K562 (cell line): ENCODE measurements around the gene TDRD12. TPM values are rescaled to one million over a fixed set of nuclear protein-coding genes. Genes with fewer than 3 reads are reported as not detected.

Experiments
- ATAC-seq: fragments of 200-7000 bp; cut with Tn5 transposase; 3 replicates; pipeline ENCODE4 v1.9.1; 2020; ENCODE audit warnings: moderate library complexity
- BruUV-seq: library from RNA; stranded (reverse); fragments of 400-500 nt; replicated peaks from 2 replicates; lab custom pipeline; 2021; lab: Mats Ljungman, UMichigan
- CTCF ChIA-PET: fragments of 300-600 bp; formaldehyde crosslinking; extraction: SDS; loops from one replicate; lab custom pipeline; 2021; ENCODE audit warnings: low intra/inter-chr PET ratio; lab: Yijun Ruan, JAX
- POLR2A ChIA-PET: fragments of 300-600, 350-650 bp; sonication (Branson Sonifier 250); formaldehyde crosslinking; extraction: SDS; loops from one replicate; lab custom pipeline; 2021; ENCODE audit warnings: antibody characterized with exemption, inconsistent platforms; lab: Yijun Ruan, JAX
- DNase-seq, 4 experiments: peaks; one replicate each; pipeline versions ENCODE4 v3.0.0 to v3.0.0-alpha.2; 2011 to 2018; ENCODE audit warnings: low spot score in 3 of 4, mixed read lengths in 3 of 4; ENCODE audit errors: extremely low read depth in 1 of 4
- FAIRE-seq: peaks from 2 replicates; lab custom pipeline; 2011; peaks lifted over from hg19 to GRCh38; lab: Jason Lieb, UNC
- H2AFZ ChIP-seq: 2 replicates; pipeline ENCODE4 v1.6.0; 2011; ENCODE audit warnings: low read depth, low read length, control low read depth, inconsistent platforms
- H3K27ac ChIP-seq: fragments of 200-600 bp; 3 replicates; pipeline ENCODE4 v1.8.0; 2011; ENCODE audit warnings: low read depth, mild to moderate bottlenecking, control low read depth, inconsistent platforms, low read length, moderate library complexity, mixed read lengths; ENCODE audit errors: extremely low read depth
- H3K27me3 ChIP-seq, 2 experiments: fragments of 300-600 bp in 1 of 2; 2 replicates in 1 of 2; 3 replicates in 1 of 2; pipeline versions ENCODE4 v1.6.0 to v1.8.0; 2011; ENCODE audit warnings: inconsistent platforms in 2 of 2, low read length in 2 of 2, mild to moderate bottlenecking in 1 of 2, mixed read lengths in 1 of 2, moderate library complexity in 1 of 2; ENCODE audit not compliant: control insufficient read depth in 2 of 2, insufficient read depth in 2 of 2
- H3K36me3 ChIP-seq: fragments of 300-600 bp; 3 replicates; pipeline ENCODE4 v1.8.0; 2011; ENCODE audit warnings: mild to moderate bottlenecking, low read length, inconsistent platforms; ENCODE audit not compliant: control insufficient read depth, insufficient read depth
- H3K4me1 ChIP-seq, 2 experiments: fragments of 200-600 bp in 1 of 2; replicated peaks in 1 of 2; 2 replicates in 1 of 2; 3 replicates in 1 of 2; pipeline versions ENCODE4 v1.5.1 to v1.8.0; 2011; ENCODE audit warnings: inconsistent platforms in 2 of 2, low read length in 2 of 2, mild to moderate bottlenecking in 1 of 2, mixed read lengths in 1 of 2, moderate library complexity in 1 of 2; ENCODE audit not compliant: control insufficient read depth in 2 of 2, insufficient read depth in 2 of 2
- H3K4me2 ChIP-seq: 2 replicates; pipeline ENCODE4 v1.6.1; 2011; ENCODE audit warnings: low read length, control low read depth, inconsistent platforms, mixed read lengths; ENCODE audit not compliant: insufficient read depth
- H3K4me3 ChIP-seq: fragments of 200-600 bp; sonication (generic), shearing (Covaris generic); 2 replicates; pipeline ENCODE4 v1.5.1; 2016; ENCODE audit warnings: control low read depth, inconsistent platforms
- H3K79me2 ChIP-seq: fragments of 200-600 bp; 3 replicates; pipeline ENCODE4 v1.8.0; 2011; ENCODE audit warnings: low read length, inconsistent platforms; ENCODE audit not compliant: control insufficient read depth, insufficient read depth
- H3K9ac ChIP-seq, 2 experiments: 2 replicates each; pipeline versions ENCODE4 v1.6.0 to v1.6.1; 2011; ENCODE audit warnings: low read depth in 2 of 2, low read length in 2 of 2, control low read depth in 1 of 2, inconsistent platforms in 1 of 2, mild to moderate bottlenecking in 1 of 2, mixed read lengths in 1 of 2; ENCODE audit not compliant: insufficient read depth in 1 of 2
- H3K9me1 ChIP-seq: one replicate; pipeline ENCODE4 v1.6.0; 2011; ENCODE audit warnings: inconsistent platforms, mild to moderate bottlenecking, low read length, moderate library complexity; ENCODE audit not compliant: control insufficient read depth, insufficient read depth
- H3K9me3 ChIP-seq: replicated peaks from 2 replicates; pipeline ENCODE4 v1.5.1; 2011; ENCODE audit warnings: low read depth, low read length, inconsistent platforms; ENCODE audit not compliant: control insufficient read depth, insufficient read depth
- H4K20me1 ChIP-seq: replicated peaks from 2 replicates; pipeline ENCODE4 v1.6.1; 2011; ENCODE audit warnings: low read length, inconsistent platforms, mixed read lengths; ENCODE audit not compliant: control insufficient read depth, insufficient read depth
- ATF2 ChIP-seq: sonication (generic); formaldehyde crosslinking; IDR thresholded peaks from 2 replicates; pipeline ENCODE4 v1.8.1; 2022; ENCODE audit warnings: missing genetic modification reagents
- COPS2 ChIP-seq: fragments of 450-650 bp; conservative IDR thresholded peaks from 2 replicates; pipeline ENCODE4 v1.6.1; 2016; ENCODE audit warnings: mild to moderate bottlenecking, moderate library complexity
- ELF4 ChIP-seq: fragments of 450-650 bp; formaldehyde crosslinking; IDR thresholded peaks from 2 replicates; pipeline ENCODE4 v1.4.0; 2022; ENCODE audit warnings: missing genetic modification characterization
- GTF2E2 ChIP-seq: fragments of 200-800 bp; sonication (Bioruptor generic); IDR thresholded peaks from 2 replicates; pipeline ENCODE4 v1.6.1; 2016; ENCODE audit warnings: missing genetic modification characterization, missing compliant biosample characterization
- GTF3C2 ChIP-seq: IDR thresholded peaks from 3 replicates; pipeline ENCODE4 v1.6.1; 2011; ENCODE audit warnings: borderline replicate concordance, mild to moderate bottlenecking, moderate library complexity; ENCODE audit not compliant: insufficient read length; ENCODE audit errors: extremely low read depth
- HMG20B ChIP-seq: fragments of 250-450 bp; sonication (Bioruptor Pico); IDR thresholded peaks from 2 replicates; pipeline ENCODE4 v1.5.0; 2021; ENCODE audit warnings: mild to moderate bottlenecking
- KAT8 ChIP-seq: fragments of 450-650 bp; IDR thresholded peaks from 2 replicates; pipeline ENCODE4 v1.6.1; 2016; ENCODE audit warnings: low read depth, mild to moderate bottlenecking
- MCM3 ChIP-seq: fragments of 450-650 bp; IDR thresholded peaks from 2 replicates; pipeline ENCODE4 v1.6.1; 2016
- MECOM ChIP-seq: fragments of 250-450 bp; sonication (Bioruptor Pico); IDR thresholded peaks from 2 replicates; pipeline ENCODE4 v1.8.0; 2022; ENCODE audit warnings: inconsistent platforms
- PHF21A ChIP-seq: fragments of 450-650 bp; IDR thresholded peaks from 2 replicates; pipeline ENCODE4 v1.6.1; 2017; ENCODE audit warnings: low read depth, borderline replicate concordance
- PPARD ChIP-seq: fragments of 250-450 bp; sonication (Bioruptor Pico); IDR thresholded peaks from 2 replicates; pipeline ENCODE4 v1.8.0; 2022; ENCODE audit warnings: inconsistent platforms, mild to moderate bottlenecking, moderate library complexity
- RBM14 ChIP-seq: fragments of 200-400 bp; formaldehyde crosslinking; IDR thresholded peaks from 2 replicates; pipeline ENCODE4 v1.6.1; 2018; ENCODE audit warnings: low read depth, mild to moderate bottlenecking, low read length, moderate library complexity, borderline replicate concordance; ENCODE audit not compliant: insufficient read depth
- SREBF1 ChIP-seq: fragments of 150-350 bp; IDR thresholded peaks from 2 replicates; pipeline ENCODE4 v1.6.1; 2014; ENCODE audit warnings: antibody characterized with exemption, low read depth, low read length, borderline replicate concordance
- ZBTB5 ChIP-seq: fragments of 450-650 bp; IDR thresholded peaks from 2 replicates; pipeline ENCODE4 v1.6.1; 2017; ENCODE audit warnings: antibody characterized with exemption
- ZKSCAN1 ChIP-seq: fragments of 150-350 bp; IDR thresholded peaks from 2 replicates; pipeline ENCODE4 v1.6.1; 2016; ENCODE audit warnings: low read depth, low read length
- ZNF143 ChIP-seq: sonication (generic); formaldehyde crosslinking; IDR thresholded peaks from 2 replicates; pipeline ENCODE4 v1.9.0; 2022; ENCODE audit warnings: mild to moderate bottlenecking, missing genetic modification reagents
- WGBS: fragments of 100-300 bp; shearing (Covaris generic); methylation state at CpG from one replicate; pipeline ENCODE4 v1.1.6; 2016; ENCODE audit warnings: low coverage, mixed read lengths; ENCODE audit not compliant: insufficient coverage; ENCODE audit errors: missing lambda C conversion rate; 5-methylcytosine and 5-hydroxymethylcytosine counted together
- in situ Hi-C: fragments of 300-500 bp; cut with MboI; formaldehyde crosslinking; loops from 4 replicates; pipeline ENCODE4 v1.15.0; 2018; ENCODE audit warnings: inconsistent platforms, mixed read lengths
- intact Hi-C: fragments of 100-400 bp; cut with micrococcal nuclease; formaldehyde crosslinking; loops from 2 replicates; pipeline ENCODE4 v1.14.2; 2022
- polyA plus RNA-seq, 8 experiments: library from polyadenylated mRNA; depleted of rRNA in 4 of 8; stranded (reverse) in 5 of 8; unstranded in 3 of 8; fragments of >200 nt; fragmentation: Nextera tagmentation in 2 of 8; fragmentation: Illumina TruSeq in 1 of 8; extraction: Ambion mirVana in 2 of 8; extraction: Trizol in 1 of 8; gene quantifications; 2 replicates each; pipeline versions ENCODE4 v1.2.1 to v1.2.3, GENCODE V29; 2011 to 2014; ENCODE audit warnings: inconsistent platforms in 1 of 8, missing spikeins in 1 of 8
- total RNA-seq, 7 experiments: library from RNA; depleted of rRNA in 6 of 7; stranded (reverse); fragments of >200 nt in 6 of 7; fragmentation: Illumina TruSeq in 2 of 7; extraction: Trizol in 2 of 7; gene quantifications; 2 replicates each; pipeline versions ENCODE4 v1.2.1 to v1.2.3, GENCODE V29; 2011 to 2021; ENCODE audit warnings: low replicate concordance in 1 of 7

The TDRD12 gene
- total and polyA plus RNA-seq, 9 of the 15 experiments (the other 6 are each of a cell fraction or from before 2014, with no cell fraction given): 0.03 TPM; not detected in 8

GRCh38 chr19:32852216-32852615 lies 132.6 kb downstream of the TDRD12 start:
- Histone ChIP-seq H2AFZ (no peak overlapping the region), H3K4me3 (no peak overlapping the region), H3K27ac (no peak overlapping the region), H3K27me3 (peaks cover 0 to 6% of the 10 kb centered on the region in 2 experiments; a peak in 1 of 5 replicates), H3K9me3 (no peaks in the 10 kb centered on the region), H3K9ac (no peak overlapping the region), H3K79me2 (no peaks in the 10 kb centered on the region), H3K4me1 (no peaks in the 10 kb centered on the region), H3K4me2 (no peak overlapping the region), H3K9me1 (no peaks in the 10 kb centered on the region), H3K36me3 (no peaks in the 10 kb centered on the region), H4K20me1 (no peaks in the 10 kb centered on the region)
- WGBS: 3% methylated on average over 6 of the region's 6 CpGs
- in situ Hi-C loops (no loop called here), intact Hi-C loops (no loop called here)
- ChIA-PET CTCF (no interaction called here), POLR2A (no interaction called here)
- no peak for FAIRE-seq
- TF ChIP-seq SREBF1: no peak
- no peak for TF ChIP-seq ZKSCAN1
- TF ChIP-seq ZBTB5: no peak
- no peak for TF ChIP-seq KAT8
- TF ChIP-seq HMG20B (CRISPR knock-in tag): no peak
- TF ChIP-seq MCM3: no peak
- TF ChIP-seq ELF4 (CRISPR knock-in tag): no peak
- TF ChIP-seq GTF3C2: no peak
- TF ChIP-seq PPARD: no peak
- no peak for TF ChIP-seq GTF2E2 (tag)
- no peak for TF ChIP-seq ZNF143 (CRISPR knock-in tag)
- TF ChIP-seq ATF2: no peak
- TF ChIP-seq MECOM: no peak
- no peak for TF ChIP-seq PHF21A
- no peak for TF ChIP-seq COPS2
- TF ChIP-seq RBM14: no peak
- no peak for DNase-seq
- ATAC-seq: no peak
- no TSS peak for BruUV-seq
